ENCODE measurements around the gene CLCF1. TPM values are rescaled to one million over a fixed set of nuclear protein-coding genes. Genes with fewer than 3 reads are reported as not detected.

Gene CLCF1
- total and polyA plus RNA-seq, 2 of the 13 experiments (the other 11 are each of a cell fraction or from before 2014, with no cell fraction given), result 0.49 to 0.78 TPM

GRCh38 chr11:67391304-67392182 is 18.1 kb upstream of the CLCF1 start, which contains the start of gene RAD9A (continued):
- TF ChIP-seq, protein P1, sequence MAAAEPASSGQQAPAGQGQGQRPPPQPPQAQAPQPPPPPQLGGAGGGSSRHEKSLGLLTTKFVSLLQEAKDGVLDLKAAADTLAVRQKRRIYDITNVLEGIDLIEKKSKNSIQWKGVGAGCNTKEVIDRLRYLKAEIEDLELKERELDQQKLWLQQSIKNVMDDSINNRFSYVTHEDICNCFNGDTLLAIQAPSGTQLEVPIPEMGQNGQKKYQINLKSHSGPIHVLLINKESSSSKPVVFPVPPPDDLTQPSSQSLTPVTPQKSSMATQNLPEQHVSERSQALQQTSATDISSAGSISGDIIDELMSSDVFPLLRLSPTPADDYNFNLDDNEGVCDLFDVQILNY (CRISPR knock-in tag; conservative IDR thresholded peaks at IDR 0.05), result peak; percentile 86
- no peak for TF ChIP-seq FOXP1 (IDR thresholded peaks at IDR 0.05)
- peak; percentile 18; the same call in 1 of the 2 replicates for TF ChIP-seq FOXP1 (CRISPR knock-in tag; IDR thresholded peaks at IDR 0.05)
- TF ChIP-seq, protein P2, sequence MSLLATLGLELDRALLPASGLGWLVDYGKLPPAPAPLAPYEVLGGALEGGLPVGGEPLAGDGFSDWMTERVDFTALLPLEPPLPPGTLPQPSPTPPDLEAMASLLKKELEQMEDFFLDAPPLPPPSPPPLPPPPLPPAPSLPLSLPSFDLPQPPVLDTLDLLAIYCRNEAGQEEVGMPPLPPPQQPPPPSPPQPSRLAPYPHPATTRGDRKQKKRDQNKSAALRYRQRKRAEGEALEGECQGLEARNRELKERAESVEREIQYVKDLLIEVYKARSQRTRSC (CRISPR knock-in tag; IDR thresholded peaks at IDR 0.05; ENCODE audit: low read depth), result peak; percentile 77; the same call in 1 of the 2 replicates
- peak; percentile 96 for TF ChIP-seq MYC (CRISPR knock-in tag; IDR thresholded peaks at IDR 0.05; ENCODE audit: borderline replicate concordance)
- peak; percentile 66; the same call in 1 of the 2 replicates for TF ChIP-seq ZNF580 (CRISPR knock-in tag; IDR thresholded peaks at IDR 0.05; ENCODE audit: borderline replicate concordance, low read depth)
- no peak for TF ChIP-seq ZNF777 (CRISPR knock-in tag; IDR thresholded peaks at IDR 0.05)
- no peak for TF ChIP-seq MAFK (conservative IDR thresholded peaks at IDR 0.05 in 1 of 2, IDR thresholded peaks at IDR 0.05 in 1 of 2; ENCODE audit: low read length in 2 of 2)
- TF ChIP-seq FOXA3 (CRISPR knock-in tag; IDR thresholded peaks at IDR 0.05), result peak; percentile 54; the same call in 1 of the 2 replicates
- peak; percentile 79 for TF ChIP-seq ARNT2 (CRISPR knock-in tag; IDR thresholded peaks at IDR 0.05; ENCODE audit: low read depth)
- peak; percentile 97 for TF ChIP-seq TGIF2 (CRISPR knock-in tag; IDR thresholded peaks at IDR 0.05)
- TF ChIP-seq HNRNPK (IDR thresholded peaks at IDR 0.05; ENCODE audit: low read depth, low read length, poor library complexity, severe bottlenecking), result peak; percentile 64
- no peak for TF ChIP-seq FOXO1 (CRISPR knock-in tag; IDR thresholded peaks at IDR 0.05)
- TF ChIP-seq ZNF282 (IDR thresholded peaks at IDR 0.05; ENCODE audit: partially characterized antibody), result no peak
- TF ChIP-seq ZNF512B (CRISPR knock-in tag; IDR thresholded peaks at IDR 0.05; ENCODE audit: borderline replicate concordance), result 0 out of 2 replicates have a peak, but pooled peaks have one; percentile 55
- TF ChIP-seq, protein P3, sequence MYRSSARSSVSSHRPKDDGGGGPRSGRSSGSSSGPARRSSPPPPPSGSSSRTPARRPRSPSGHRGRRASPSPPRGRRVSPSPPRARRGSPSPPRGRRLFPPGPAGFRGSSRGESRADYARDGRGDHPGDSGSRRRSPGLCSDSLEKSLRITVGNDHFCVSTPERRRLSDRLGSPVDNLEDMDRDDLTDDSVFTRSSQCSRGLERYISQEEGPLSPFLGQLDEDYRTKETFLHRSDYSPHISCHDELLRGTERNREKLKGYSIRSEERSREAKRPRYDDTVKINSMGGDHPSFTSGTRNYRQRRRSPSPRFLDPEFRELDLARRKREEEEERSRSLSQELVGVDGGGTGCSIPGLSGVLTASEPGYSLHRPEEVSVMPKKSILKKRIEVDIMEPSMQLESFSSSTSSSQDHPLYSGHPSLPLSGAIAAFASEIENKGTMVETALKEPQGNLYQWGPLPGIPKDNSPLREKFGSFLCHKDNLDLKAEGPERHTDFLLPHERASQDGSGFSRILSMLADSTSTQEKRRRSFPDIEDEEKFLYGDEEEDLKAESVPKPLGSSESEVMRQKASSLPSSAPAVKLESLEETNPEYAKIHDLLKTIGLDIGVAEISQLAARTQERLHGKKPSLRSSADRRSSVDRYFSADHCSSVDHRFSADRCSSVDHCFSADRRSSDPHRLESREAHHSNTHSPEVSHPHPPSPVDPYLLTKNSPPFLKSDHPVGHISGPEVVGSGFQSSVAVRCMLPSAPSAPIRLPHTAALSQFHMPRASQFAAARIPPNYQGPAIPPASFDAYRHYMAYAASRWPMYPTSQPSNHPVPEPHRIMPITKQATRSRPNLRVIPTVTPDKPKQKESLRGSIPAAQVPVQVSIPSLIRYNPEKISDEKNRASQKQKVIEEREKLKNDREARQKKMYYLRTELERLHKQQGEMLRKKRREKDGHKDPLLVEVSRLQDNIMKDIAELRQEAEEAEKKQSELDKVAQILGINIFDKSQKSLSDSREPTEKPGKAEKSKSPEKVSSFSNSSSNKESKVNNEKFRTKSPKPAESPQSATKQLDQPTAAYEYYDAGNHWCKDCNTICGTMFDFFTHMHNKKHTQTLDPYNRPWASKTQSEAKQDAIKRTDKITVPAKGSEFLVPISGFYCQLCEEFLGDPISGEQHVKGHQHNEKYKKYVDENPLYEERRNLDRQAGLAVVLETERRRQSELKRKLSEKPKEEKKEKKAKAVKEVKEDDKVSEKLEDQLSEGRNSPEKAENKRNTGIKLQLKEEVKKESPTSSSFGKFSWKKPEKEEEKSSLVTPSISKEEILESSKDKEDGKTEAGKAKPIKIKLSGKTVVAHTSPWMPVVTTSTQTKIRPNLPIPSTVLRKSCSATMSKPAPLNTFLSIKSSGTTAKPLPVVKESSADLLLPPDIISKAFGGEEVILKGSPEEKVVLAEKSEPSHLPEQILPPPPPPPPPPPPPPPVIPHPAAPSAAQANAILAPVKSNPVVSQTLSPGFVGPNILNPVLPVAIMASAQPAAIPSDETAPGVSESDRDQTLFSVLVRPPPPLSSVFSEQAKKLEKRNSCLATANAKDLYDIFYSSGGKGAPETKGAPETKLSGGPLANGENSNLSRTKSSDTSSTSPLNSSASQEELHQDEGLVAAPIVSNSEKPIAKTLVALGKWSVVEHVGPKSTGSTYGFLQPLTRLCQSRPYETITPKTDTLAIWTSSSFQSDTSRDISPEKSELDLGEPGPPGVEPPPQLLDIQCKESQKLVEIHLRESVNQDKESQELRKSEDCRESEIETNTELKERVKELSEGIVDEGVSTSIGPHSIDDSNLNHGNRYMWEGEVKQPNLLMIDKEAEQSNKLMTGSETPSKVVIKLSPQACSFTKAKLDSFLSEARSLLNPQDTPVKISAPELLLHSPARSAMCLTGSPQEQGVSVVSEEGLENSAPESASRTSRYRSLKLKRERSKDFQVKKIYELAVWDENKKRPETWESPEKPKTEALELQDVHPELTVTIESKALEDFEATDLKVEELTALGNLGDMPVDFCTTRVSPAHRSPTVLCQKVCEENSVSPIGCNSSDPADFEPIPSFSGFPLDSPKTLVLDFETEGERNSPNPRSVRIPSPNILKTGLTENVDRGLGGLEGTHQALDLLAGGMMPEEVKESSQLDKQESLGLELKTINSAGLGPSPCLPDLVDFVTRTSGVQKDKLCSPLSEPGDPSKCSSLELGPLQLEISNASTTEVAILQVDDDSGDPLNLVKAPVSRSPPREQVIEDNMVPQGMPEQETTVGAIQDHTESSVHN (CRISPR knock-in tag; IDR thresholded peaks at IDR 0.05), result peak; percentile 94

Data from HepG2 (cell line).